GM12891 (cell line): ENCODE data around the gene BCCIP.

Experiments
- POLR2A ChIP-seq: IDR thresholded peaks from 2 replicates; pipeline ENCODE4 v1.6.1; 2011; ENCODE audit warnings: low read depth, low read length, control low read depth
- POLR2AphosphoS5 ChIP-seq: IDR thresholded peaks from 2 replicates; pipeline ENCODE4 v1.6.1; 2011; ENCODE audit warnings: low read depth, low read length, control low read depth
- TAF1 ChIP-seq: IDR thresholded peaks from 2 replicates; pipeline ENCODE4 v1.6.1; 2011; ENCODE audit warnings: low read depth, low read length, control low read depth

- TF ChIP-seq POLR2AphosphoS5 (no peak), POLR2A (no peak), TAF1 (no peak)
Measured at GRCh38 chr10:125865120-125865519, 41.8 kb downstream of the BCCIP start.
